ENCODE measurements around the gene ZCCHC17.

- no peak for TF ChIP-seq CTCF (conservative IDR thresholded peaks at IDR 0.05; ENCODE audit: low read depth, low read length)
- no peak for TF ChIP-seq EZH2 (IDR thresholded peaks at IDR 0.05; ENCODE audit: low read length, unreplicated experiment)
Measured at GRCh38 chr1:31378001-31378400, 81.2 kb downstream of the ZCCHC17 start.

All from PC-3 (cell line).